Measurements from ENCODE around the gene SNAP29.

The SNAP29 gene

GRCh38 chr22:20868025-20868962, 9.5 kb downstream of the SNAP29 start:
- no peak overlapping the region for H3K4me3 ChIP-seq (ENCODE audit: low read length)
- no peak for TF ChIP-seq ZNF274 (IDR thresholded peaks at IDR 0.05; ENCODE audit: low read depth, low read length)

- TF ChIP-seq ZNF274 (IDR thresholded peaks at IDR 0.05; ENCODE audit: low read depth, low read length), result no peak
- no peak overlapping the region for H3K4me3 ChIP-seq (ENCODE audit: low read length)
Measured at GRCh38 chr22:20869234-20869633, 10.4 kb downstream of the SNAP29 start.

GRCh38 chr22:20873214-20873613, 14.4 kb downstream of the SNAP29 start:
- no peak for TF ChIP-seq ZNF274 (IDR thresholded peaks at IDR 0.05; ENCODE audit: low read depth, low read length)
- H3K4me3 ChIP-seq (ENCODE audit: low read length), result no peak overlapping the region

- H3K4me3 ChIP-seq (ENCODE audit: low read length), result no peak overlapping the region
- TF ChIP-seq ZNF274 (IDR thresholded peaks at IDR 0.05; ENCODE audit: low read depth, low read length), result no peak
Measured at GRCh38 chr22:20875296-20875695, 16.5 kb downstream of the SNAP29 start.

GRCh38 chr22:20877715-20878114, 18.9 kb downstream of the SNAP29 start:
- no peak for TF ChIP-seq ZNF274 (IDR thresholded peaks at IDR 0.05; ENCODE audit: low read depth, low read length)
- no peak overlapping the region for H3K4me3 ChIP-seq (ENCODE audit: low read length)

GRCh38 chr22:20881231-20881630, 22.4 kb downstream of the SNAP29 start:
- TF ChIP-seq ZNF274 (IDR thresholded peaks at IDR 0.05; ENCODE audit: low read depth, low read length), result no peak
- no peak overlapping the region for H3K4me3 ChIP-seq (ENCODE audit: low read length)

GRCh38 chr22:20881869-20882815, 23.3 kb downstream of the SNAP29 start:
- no peak for TF ChIP-seq ZNF274 (IDR thresholded peaks at IDR 0.05; ENCODE audit: low read depth, low read length)
- no peak overlapping the region for H3K4me3 ChIP-seq (ENCODE audit: low read length)

GRCh38 chr22:20882855-20883254, 24.0 kb downstream of the SNAP29 start:
- no peak for TF ChIP-seq ZNF274 (IDR thresholded peaks at IDR 0.05; ENCODE audit: low read depth, low read length)

GRCh38 chr22:20884454-20884853, 25.6 kb downstream of the SNAP29 start:
- H3K4me3 ChIP-seq (ENCODE audit: low read length), result no peak overlapping the region
- no peak for TF ChIP-seq ZNF274 (IDR thresholded peaks at IDR 0.05; ENCODE audit: low read depth, low read length)

More at GRCh38 chr22:20882855-20883254, 24.0 kb downstream of the SNAP29 start:
- H3K4me3 ChIP-seq (ENCODE audit: low read length), result no peak overlapping the region

- no peak for TF ChIP-seq ZNF274 (IDR thresholded peaks at IDR 0.05; ENCODE audit: low read depth, low read length)
- no peak overlapping the region for H3K4me3 ChIP-seq (ENCODE audit: low read length)
Measured at GRCh38 chr22:20885017-20885556, 26.3 kb downstream of the SNAP29 start.

GRCh38 chr22:20885557-20886323, 26.9 kb downstream of the SNAP29 start:
- H3K4me3 ChIP-seq (ENCODE audit: low read length), result no peak overlapping the region
- no peak for TF ChIP-seq ZNF274 (IDR thresholded peaks at IDR 0.05; ENCODE audit: low read depth, low read length)

GRCh38 chr22:20887375-20887774, 28.6 kb downstream of the SNAP29 start:
- TF ChIP-seq ZNF274 (IDR thresholded peaks at IDR 0.05; ENCODE audit: low read depth, low read length), result no peak
- no peak overlapping the region for H3K4me3 ChIP-seq (ENCODE audit: low read length)

GRCh38 chr22:20889025-20889704, 30.4 kb downstream of the SNAP29 start:
- H3K4me3 ChIP-seq (ENCODE audit: low read length), result no peak overlapping the region
- TF ChIP-seq ZNF274 (IDR thresholded peaks at IDR 0.05; ENCODE audit: low read depth, low read length), result no peak

Measured in GM08714 (cell line).